ENCODE measurements around the gene CCDC122. TPM values are rescaled to one million over a fixed set of nuclear protein-coding genes. Genes with fewer than 3 reads are reported as not detected.

CCDC122 gene
- total and polyA plus RNA-seq, 4 donors, result 1.2 to 2.3 (median 1.7) TPM

GRCh38 chr13:43920965-43921674, 41.6 kb upstream of the CCDC122 start:
- Histone ChIP-seq H3K27me3 (ENCODE audit: control insufficient read depth in 4 of 4, insufficient read depth in 4 of 4, low read length in 3 of 4) (no peaks in the 10 kb centered on the region), H3K4me3 (ENCODE audit: low read depth in 1 of 3, low read length in 3 of 3) (no peak overlapping the region), H3K36me3 (ENCODE audit: control insufficient read depth in 4 of 4, insufficient read depth in 3 of 4, low read depth in 1 of 4, low read length in 3 of 4) (no peaks in the 10 kb centered on the region), H3K27ac (ENCODE audit: low read depth in 1 of 2, low read length in 2 of 2) (no peak overlapping the region), H3K9me3 (ENCODE audit: control insufficient read depth in 4 of 4, low read length in 3 of 4) (no peaks in the 10 kb centered on the region), H3K9ac (ENCODE audit: low read depth in 1 of 2, low read length in 2 of 2) (no peak overlapping the region), H3K4me1 (ENCODE audit: control insufficient read depth in 4 of 4, insufficient read depth in 4 of 4, low read length in 3 of 4) (no peaks in the 10 kb centered on the region)
- TF ChIP-seq, protein P1, sequence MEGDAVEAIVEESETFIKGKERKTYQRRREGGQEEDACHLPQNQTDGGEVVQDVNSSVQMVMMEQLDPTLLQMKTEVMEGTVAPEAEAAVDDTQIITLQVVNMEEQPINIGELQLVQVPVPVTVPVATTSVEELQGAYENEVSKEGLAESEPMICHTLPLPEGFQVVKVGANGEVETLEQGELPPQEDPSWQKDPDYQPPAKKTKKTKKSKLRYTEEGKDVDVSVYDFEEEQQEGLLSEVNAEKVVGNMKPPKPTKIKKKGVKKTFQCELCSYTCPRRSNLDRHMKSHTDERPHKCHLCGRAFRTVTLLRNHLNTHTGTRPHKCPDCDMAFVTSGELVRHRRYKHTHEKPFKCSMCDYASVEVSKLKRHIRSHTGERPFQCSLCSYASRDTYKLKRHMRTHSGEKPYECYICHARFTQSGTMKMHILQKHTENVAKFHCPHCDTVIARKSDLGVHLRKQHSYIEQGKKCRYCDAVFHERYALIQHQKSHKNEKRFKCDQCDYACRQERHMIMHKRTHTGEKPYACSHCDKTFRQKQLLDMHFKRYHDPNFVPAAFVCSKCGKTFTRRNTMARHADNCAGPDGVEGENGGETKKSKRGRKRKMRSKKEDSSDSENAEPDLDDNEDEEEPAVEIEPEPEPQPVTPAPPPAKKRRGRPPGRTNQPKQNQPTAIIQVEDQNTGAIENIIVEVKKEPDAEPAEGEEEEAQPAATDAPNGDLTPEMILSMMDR (IDR thresholded peaks at IDR 0.05; ENCODE audit: low read depth, low read length, missing input control), result no peak
- no peak for TF ChIP-seq JUND (IDR thresholded peaks at IDR 0.05)
- TF ChIP-seq HNF4G (IDR thresholded peaks at IDR 0.05), result no peak
- no peak for TF ChIP-seq TAF1 (conservative IDR thresholded peaks at IDR 0.05)
- TF ChIP-seq, protein P2, sequence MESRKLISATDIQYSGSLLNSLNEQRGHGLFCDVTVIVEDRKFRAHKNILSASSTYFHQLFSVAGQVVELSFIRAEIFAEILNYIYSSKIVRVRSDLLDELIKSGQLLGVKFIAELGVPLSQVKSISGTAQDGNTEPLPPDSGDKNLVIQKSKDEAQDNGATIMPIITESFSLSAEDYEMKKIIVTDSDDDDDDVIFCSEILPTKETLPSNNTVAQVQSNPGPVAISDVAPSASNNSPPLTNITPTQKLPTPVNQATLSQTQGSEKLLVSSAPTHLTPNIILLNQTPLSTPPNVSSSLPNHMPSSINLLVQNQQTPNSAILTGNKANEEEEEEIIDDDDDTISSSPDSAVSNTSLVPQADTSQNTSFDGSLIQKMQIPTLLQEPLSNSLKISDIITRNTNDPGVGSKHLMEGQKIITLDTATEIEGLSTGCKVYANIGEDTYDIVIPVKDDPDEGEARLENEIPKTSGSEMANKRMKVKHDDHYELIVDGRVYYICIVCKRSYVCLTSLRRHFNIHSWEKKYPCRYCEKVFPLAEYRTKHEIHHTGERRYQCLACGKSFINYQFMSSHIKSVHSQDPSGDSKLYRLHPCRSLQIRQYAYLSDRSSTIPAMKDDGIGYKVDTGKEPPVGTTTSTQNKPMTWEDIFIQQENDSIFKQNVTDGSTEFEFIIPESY (IDR thresholded peaks at IDR 0.05), result no peak
- TF ChIP-seq YY1 (IDR thresholded peaks at IDR 0.05), result no peak
- no peak for TF ChIP-seq FOXA1 (IDR thresholded peaks at IDR 0.05)
- TF ChIP-seq RAD21 (IDR thresholded peaks at IDR 0.05), result no peak
- TF ChIP-seq NR2F2 (IDR thresholded peaks at IDR 0.05), result no peak
- TF ChIP-seq REST (IDR thresholded peaks at IDR 0.05), result no peak
- TF ChIP-seq GABPA (IDR thresholded peaks at IDR 0.05 in 1 of 2, conservative IDR thresholded peaks at IDR 0.05 in 1 of 2), result no peak
- TF ChIP-seq EGR1 (IDR thresholded peaks at IDR 0.05; ENCODE audit: low read depth in 2 of 2), result no peak
- TF ChIP-seq, protein P3, sequence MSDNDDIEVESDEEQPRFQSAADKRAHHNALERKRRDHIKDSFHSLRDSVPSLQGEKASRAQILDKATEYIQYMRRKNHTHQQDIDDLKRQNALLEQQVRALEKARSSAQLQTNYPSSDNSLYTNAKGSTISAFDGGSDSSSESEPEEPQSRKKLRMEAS (IDR thresholded peaks at IDR 0.05), result no peak
- no peak for TF ChIP-seq HNF4A (conservative IDR thresholded peaks at IDR 0.05)
- DNase-seq (ENCODE audit: low spot score), result no peak
- 94% methylated on average over 1 of the region's 1 CpG for WGBS

DNA sequence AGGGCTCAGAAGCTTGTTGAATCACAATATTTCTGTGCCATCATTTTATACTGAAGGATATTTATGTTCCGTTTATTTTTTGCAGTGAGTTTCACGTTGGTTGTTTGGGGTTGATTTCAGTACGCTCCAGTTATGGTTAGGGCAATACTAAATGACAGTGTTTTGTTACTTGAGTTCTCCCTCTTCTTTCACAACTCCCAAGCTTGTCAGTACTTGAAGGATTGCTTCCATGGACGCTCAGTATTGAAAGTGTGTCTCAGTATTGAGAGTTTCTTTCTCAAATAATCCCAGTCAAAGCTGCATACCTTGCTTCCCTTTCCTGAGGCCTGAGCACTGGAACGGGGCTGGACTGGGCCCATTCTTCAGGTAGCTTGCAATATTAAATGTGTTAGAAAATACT, 39.1 kb upstream of the CCDC122 start:
- H3K36me3 ChIP-seq (ENCODE audit: control insufficient read depth in 4 of 4, insufficient read depth in 3 of 4, low read depth in 1 of 4, low read length in 3 of 4), result no peaks in the 10 kb centered on the region

More for the DNA sequence above, 39.1 kb upstream of the CCDC122 start:
- Histone ChIP-seq H3K27me3 (ENCODE audit: control insufficient read depth in 4 of 4, insufficient read depth in 4 of 4, low read length in 3 of 4) (no peaks in the 10 kb centered on the region), H3K9me3 (ENCODE audit: control insufficient read depth in 4 of 4, low read length in 3 of 4) (no peaks in the 10 kb centered on the region), H3K4me3 (ENCODE audit: low read depth in 1 of 3, low read length in 3 of 3) (no peak overlapping the region), H3K4me1 (ENCODE audit: control insufficient read depth in 4 of 4, insufficient read depth in 4 of 4, low read length in 3 of 4) (no peaks in the 10 kb centered on the region), H3K9ac (ENCODE audit: low read depth in 1 of 2, low read length in 2 of 2) (no peak overlapping the region), H3K27ac (ENCODE audit: low read depth in 1 of 2, low read length in 2 of 2) (no peak overlapping the region)
- DNase-seq (ENCODE audit: low spot score), result no peak
- WGBS, result 87% methylated on average over 5 of the region's 5 CpGs
- no peak for TF ChIP-seq YY1 (IDR thresholded peaks at IDR 0.05)
- TF ChIP-seq NR2F2 (IDR thresholded peaks at IDR 0.05), result no peak
- TF ChIP-seq, protein P2 (IDR thresholded peaks at IDR 0.05), result no peak
- no peak for TF ChIP-seq RXRA (IDR thresholded peaks at IDR 0.05)
- no peak for TF ChIP-seq SP1 (IDR thresholded peaks at IDR 0.05)
- TF ChIP-seq, protein P3 (IDR thresholded peaks at IDR 0.05), result no peak
- no peak for TF ChIP-seq TAF1 (conservative IDR thresholded peaks at IDR 0.05)
- no peak for TF ChIP-seq EGR1 (IDR thresholded peaks at IDR 0.05; ENCODE audit: low read depth in 2 of 2)

All from liver (tissue), 9 donors.